Hepatocyte (in vitro differentiated cells): Measurements from ENCODE around the gene SPNS2.

Experiments used
- EZH2 ChIP-seq: fragments of 200-600 bp; sonication (generic); IDR thresholded peaks from 2 replicates; pipeline ENCODE4 v1.6.1; 2016; ENCODE audit warnings: antibody characterized with exemption, mild to moderate bottlenecking, borderline replicate concordance
- EZH2phosphoT487 ChIP-seq: fragments of 200-600 bp; sonication (generic); IDR thresholded peaks from one replicate; pipeline ENCODE4 v1.6.1; 2018; ENCODE audit warnings: antibody characterized with exemption, mild to moderate bottlenecking, low read depth, moderate library complexity; ENCODE audit not compliant: unreplicated experiment, severe bottlenecking
- TF ChIP-seq, protein P1 (sequence below): fragments of 200-600 bp; sonication (generic); IDR thresholded peaks from 2 replicates; pipeline ENCODE4 v1.5.1; 2016; ENCODE audit warnings: antibody characterized with exemption, mild to moderate bottlenecking; ENCODE audit not compliant: poor library complexity

- TF ChIP-seq, protein P1, sequence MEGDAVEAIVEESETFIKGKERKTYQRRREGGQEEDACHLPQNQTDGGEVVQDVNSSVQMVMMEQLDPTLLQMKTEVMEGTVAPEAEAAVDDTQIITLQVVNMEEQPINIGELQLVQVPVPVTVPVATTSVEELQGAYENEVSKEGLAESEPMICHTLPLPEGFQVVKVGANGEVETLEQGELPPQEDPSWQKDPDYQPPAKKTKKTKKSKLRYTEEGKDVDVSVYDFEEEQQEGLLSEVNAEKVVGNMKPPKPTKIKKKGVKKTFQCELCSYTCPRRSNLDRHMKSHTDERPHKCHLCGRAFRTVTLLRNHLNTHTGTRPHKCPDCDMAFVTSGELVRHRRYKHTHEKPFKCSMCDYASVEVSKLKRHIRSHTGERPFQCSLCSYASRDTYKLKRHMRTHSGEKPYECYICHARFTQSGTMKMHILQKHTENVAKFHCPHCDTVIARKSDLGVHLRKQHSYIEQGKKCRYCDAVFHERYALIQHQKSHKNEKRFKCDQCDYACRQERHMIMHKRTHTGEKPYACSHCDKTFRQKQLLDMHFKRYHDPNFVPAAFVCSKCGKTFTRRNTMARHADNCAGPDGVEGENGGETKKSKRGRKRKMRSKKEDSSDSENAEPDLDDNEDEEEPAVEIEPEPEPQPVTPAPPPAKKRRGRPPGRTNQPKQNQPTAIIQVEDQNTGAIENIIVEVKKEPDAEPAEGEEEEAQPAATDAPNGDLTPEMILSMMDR, result no peak
- TF ChIP-seq EZH2 (no peak), EZH2phosphoT487 (no peak)
Measured at GRCh38 chr17:4545217-4545951, 46.7 kb downstream of the SPNS2 start.
